WTC11 (cell line): Measurements from ENCODE around the gene NCKAP5. TPM values are rescaled to one million over a fixed set of nuclear protein-coding genes. Genes with fewer than 3 reads are reported as not detected.

Experiments used
- ATAC-seq: fragments of 200-7000 bp; cut with Tn5 transposase; 2 replicates; pipeline ENCODE4 v1.10.0; 2021; ENCODE audit warnings: mild to moderate bottlenecking, moderate library complexity
- CTCF ChIA-PET: fragments of 300-600 bp; sonication (Branson Sonifier 250); formaldehyde crosslinking; loops from one replicate; lab custom pipeline; 2021; ENCODE audit warnings: antibody characterized with exemption; lab: Charles Lee
- POLR2A ChIA-PET: fragments of 350-600 bp; sonication (Branson Sonifier 250); formaldehyde crosslinking; loops from one replicate; lab custom pipeline; 2021; ENCODE audit warnings: antibody characterized with exemption; lab: Charles Lee
- DNase-seq: peaks from one replicate; pipeline ENCODE4 v3.0.0; 2021; ENCODE audit warnings: low spot score
- H3K27ac Mint-ChIP-seq: 2 replicates; pipeline ENCODE4 v1.8.0; 2021; ENCODE audit warnings: mixed read lengths
- H3K27me3 Mint-ChIP-seq: 2 replicates; pipeline ENCODE4 v1.8.0; 2021; ENCODE audit warnings: low read depth, mild to moderate bottlenecking, moderate library complexity, mixed read lengths
- H3K36me3 Mint-ChIP-seq: 2 replicates; pipeline ENCODE4 v1.8.0; 2021; ENCODE audit warnings: mixed read lengths
- H3K4me1 Mint-ChIP-seq: 2 replicates; pipeline ENCODE4 v1.8.0; 2022; ENCODE audit warnings: mixed read lengths
- H3K4me3 Mint-ChIP-seq: 2 replicates; pipeline ENCODE4 v1.8.0; 2021; ENCODE audit warnings: mild to moderate bottlenecking, moderate library complexity, mixed read lengths
- H3K9me3 Mint-ChIP-seq: 2 replicates; pipeline ENCODE4 v1.8.0; 2021; ENCODE audit warnings: mixed read lengths
- ATF3 ChIP-seq: sonication (generic); formaldehyde crosslinking; conservative IDR thresholded peaks from 2 replicates; pipeline ENCODE4 v1.8.1; 2022; ENCODE audit warnings: mild to moderate bottlenecking, missing genetic modification reagents
- CREM ChIP-seq: sonication (generic); formaldehyde crosslinking; IDR thresholded peaks from 2 replicates; pipeline ENCODE4 v1.8.1; 2022; ENCODE audit warnings: mild to moderate bottlenecking, missing genetic modification reagents, moderate library complexity
- CTCF ChIP-seq: fragments of 200-600 bp; IDR thresholded peaks from 2 replicates; pipeline ENCODE4 v1.8.0; 2022; ENCODE audit warnings: antibody characterized with exemption
- E2F4 ChIP-seq: sonication (generic); formaldehyde crosslinking; IDR thresholded peaks from 2 replicates; pipeline ENCODE4 v1.8.1; 2022; ENCODE audit warnings: low read depth, mild to moderate bottlenecking, moderate library complexity, missing genetic modification reagents, borderline replicate concordance
- E2F5 ChIP-seq: sonication (generic); formaldehyde crosslinking; IDR thresholded peaks from 2 replicates; pipeline ENCODE4 v1.8.1; 2022; ENCODE audit warnings: mild to moderate bottlenecking, moderate library complexity, missing genetic modification reagents
- ELF4 ChIP-seq: sonication (generic); formaldehyde crosslinking; IDR thresholded peaks from 2 replicates; pipeline ENCODE4 v1.8.1; 2022; ENCODE audit warnings: low read depth, mild to moderate bottlenecking, moderate library complexity, missing genetic modification reagents
- ESRRA ChIP-seq: sonication (generic); formaldehyde crosslinking; IDR thresholded peaks from 2 replicates; pipeline ENCODE4 v1.8.1; 2022; ENCODE audit warnings: mild to moderate bottlenecking, missing genetic modification reagents, borderline replicate concordance
- FOXP1 ChIP-seq: sonication (generic); formaldehyde crosslinking; IDR thresholded peaks from 2 replicates; pipeline ENCODE4 v1.8.0; 2022; ENCODE audit warnings: missing genetic modification reagents, mild to moderate bottlenecking, moderate library complexity, borderline replicate concordance
- FOXP4 ChIP-seq: sonication (generic); formaldehyde crosslinking; IDR thresholded peaks from 2 replicates; pipeline ENCODE4 v1.8.0; 2022; ENCODE audit warnings: mild to moderate bottlenecking, missing genetic modification reagents
- JUN ChIP-seq: sonication (generic); formaldehyde crosslinking; IDR thresholded peaks from 2 replicates; pipeline ENCODE4 v1.8.0; 2023; ENCODE audit warnings: mild to moderate bottlenecking, missing genetic modification reagents
- NFATC4 ChIP-seq: fragments of 250-450 bp; sonication (Bioruptor Pico); IDR thresholded peaks from 2 replicates; pipeline ENCODE4 v1.9.0; 2021; ENCODE audit warnings: mild to moderate bottlenecking
- NFE2L1 ChIP-seq: sonication (generic); formaldehyde crosslinking; IDR thresholded peaks from 2 replicates; pipeline ENCODE4 v1.8.1; 2023; ENCODE audit warnings: missing genetic modification reagents
- NR1H2 ChIP-seq: sonication (generic); formaldehyde crosslinking; IDR thresholded peaks from 2 replicates; pipeline ENCODE4 v1.9.0; 2021; ENCODE audit warnings: mild to moderate bottlenecking, moderate library complexity, missing genetic modification reagents
- TCF7 ChIP-seq: sonication (generic); formaldehyde crosslinking; IDR thresholded peaks from 2 replicates; pipeline ENCODE4 v1.8.0; 2022; ENCODE audit warnings: mild to moderate bottlenecking, low read depth, missing genetic modification reagents, moderate library complexity
- TEAD4 ChIP-seq: sonication (generic); formaldehyde crosslinking; IDR thresholded peaks from 2 replicates; pipeline ENCODE4 v1.8.0; 2022; ENCODE audit warnings: mild to moderate bottlenecking, missing genetic modification reagents
- USF2 ChIP-seq: sonication (generic); formaldehyde crosslinking; IDR thresholded peaks from 2 replicates; pipeline ENCODE4 v1.8.1; 2023; ENCODE audit warnings: mild to moderate bottlenecking, missing genetic modification reagents, moderate library complexity
- ZBTB43 ChIP-seq: sonication (generic); formaldehyde crosslinking; IDR thresholded peaks from 2 replicates; pipeline ENCODE4 v1.8.1; 2023; ENCODE audit warnings: mild to moderate bottlenecking, missing genetic modification reagents
- ZNF232 ChIP-seq: sonication (generic); formaldehyde crosslinking; IDR thresholded peaks from 2 replicates; pipeline ENCODE4 v1.8.0; 2022; ENCODE audit warnings: mild to moderate bottlenecking, missing genetic modification reagents
- ZNF317 ChIP-seq: sonication (generic); formaldehyde crosslinking; IDR thresholded peaks from 2 replicates; pipeline ENCODE4 v1.8.1; 2023; ENCODE audit warnings: low read depth, mild to moderate bottlenecking, moderate library complexity, missing genetic modification reagents, borderline replicate concordance
- ZNF396 ChIP-seq: fragments of 250-450 bp; sonication (Bioruptor Pico); IDR thresholded peaks from 2 replicates; pipeline ENCODE4 v1.8.0; 2021; ENCODE audit warnings: mild to moderate bottlenecking, moderate library complexity, borderline replicate concordance
- total RNA-seq: library from RNA; stranded (reverse); gene quantifications from 3 replicates; pipeline ENCODE4 v1.2.3, GENCODE V29; 2021

NCKAP5 gene
- total RNA-seq, 1 experiment from 2014 or later, result 0.55 TPM

GRCh38 chr2:133173224-133173623, 395.0 kb downstream of the NCKAP5 start:
- Mint-ChIP-seq H3K4me1 (no peaks in the 10 kb centered on the region), H3K27me3 (0 out of 2 replicates have a peak, but pooled peaks cover 3% of the 10 kb centered on the region), H3K9me3 (peaks cover 7% of the 10 kb centered on the region; the same call in 1 of the 2 replicates), H3K27ac (no peak overlapping the region), H3K4me3 (no peak overlapping the region), H3K36me3 (no peaks in the 10 kb centered on the region)
- ChIA-PET POLR2A (no interaction called here), CTCF (interaction anchor here (0.6 kb wide), 1 partner anchor 157 kb away, joined by 3 read pairs; no protein-coding TSS in a partner anchor)
- no peak for ATAC-seq
- no peak for DNase-seq
- TF ChIP-seq FOXP1 (CRISPR knock-in tag) (no peak), ESRRA (CRISPR knock-in tag) (no peak), ZNF396 (CRISPR knock-in tag) (no peak), ATF3 (CRISPR knock-in tag) (no peak), CREM (CRISPR knock-in tag) (no peak), E2F5 (CRISPR knock-in tag) (no peak), FOXP4 (CRISPR knock-in tag) (no peak), NFATC4 (CRISPR knock-in tag) (no peak), TEAD4 (no peak), NFE2L1 (CRISPR knock-in tag) (no peak), NR1H2 (CRISPR knock-in tag) (no peak), E2F4 (no peak)

- CTCF ChIA-PET, result interaction anchor here (0.6 to 2.0 kb wide), 7 partner anchors 32 to 1696 kb away, joined by 3 to 9 read pairs (median 4); no protein-coding TSS in a partner anchor
- no peak for DNase-seq
- no peak overlapping the region for H3K27ac Mint-ChIP-seq
- POLR2A ChIA-PET, result interaction anchor here (0.6 kb wide), 1 partner anchor 385 kb away, joined by 3 read pairs; no protein-coding TSS in a partner anchor
- ATAC-seq, result peak; percentile 73
- no peaks in the 10 kb centered on the region for H3K9me3 Mint-ChIP-seq
- H3K27me3 Mint-ChIP-seq, result 0 out of 2 replicates have a peak, but pooled peaks cover 3% of the 10 kb centered on the region
- no peaks in the 10 kb centered on the region for H3K4me1 Mint-ChIP-seq
- H3K36me3 Mint-ChIP-seq, result no peaks in the 10 kb centered on the region
- H3K4me3 Mint-ChIP-seq, result no peak overlapping the region
- TF ChIP-seq CTCF (peak; percentile 37), JUN (no peak), NFE2L1 (CRISPR knock-in tag) (no peak), ESRRA (CRISPR knock-in tag) (no peak)
These were observed 396.8 kb downstream of the NCKAP5 start for GRCh38 chr2:133171393-133172004.

GRCh38 chr2:133169274-133169912, 398.9 kb downstream of the NCKAP5 start:
- ChIA-PET POLR2A (no interaction called here), CTCF (no interaction called here)
- Mint-ChIP-seq H3K9me3 (no peaks in the 10 kb centered on the region), H3K27me3 (0 out of 2 replicates have a peak, but pooled peaks cover 3% of the 10 kb centered on the region), H3K4me1 (no peaks in the 10 kb centered on the region), H3K36me3 (no peaks in the 10 kb centered on the region), H3K4me3 (no peak overlapping the region), H3K27ac (no peak overlapping the region)
- ATAC-seq (no peak), DNase-seq (no peak)
- TF ChIP-seq TCF7 (CRISPR knock-in tag) (no peak), USF2 (CRISPR knock-in tag) (no peak), CTCF (no peak), ZNF232 (CRISPR knock-in tag) (no peak), ZBTB43 (CRISPR knock-in tag) (no peak), ZNF317 (CRISPR knock-in tag) (no peak), ELF4 (no peak)
